Uterus (tissue), 4 donors: Measurements from ENCODE around the gene GPR135. TPM values are rescaled to one million over a fixed set of nuclear protein-coding genes. Genes with fewer than 3 reads are reported as not detected.

ENCODE experiments used
- DNase-seq, 2 donors: peaks; one replicate each; pipeline ENCODE4 v3.0.0-alpha.2; 2019 to 2020
- H3K27ac ChIP-seq, 2 donors: fragments of 200-600 bp; sonication (generic); 1 replicate in 1 of 2; 2 replicates in 1 of 2; pipeline ENCODE4 v1.5.1; 2016 to 2018
- H3K27me3 ChIP-seq, 2 donors: fragments of 200-600 bp; sonication (generic); one replicate each; pipeline ENCODE4 v1.5.1; 2018 to 2019; ENCODE audit warnings: control low read depth in 1 of 2
- H3K36me3 ChIP-seq, 2 donors: fragments of 200-600 bp; sonication (generic); one replicate each; pipeline ENCODE4 v1.5.1; 2019; ENCODE audit warnings: control low read depth in 1 of 2
- H3K4me1 ChIP-seq, 2 donors: fragments of 200-600 bp; sonication (generic); one replicate each; pipeline ENCODE4 v1.5.1; 2018 to 2019; ENCODE audit warnings: control low read depth in 1 of 2
- H3K4me3 ChIP-seq, 2 donors: fragments of 200-600 bp; sonication (generic); 1 replicate in 1 of 2; 2 replicates in 1 of 2; pipeline ENCODE4 v1.5.1; 2018 to 2019; ENCODE audit warnings: mild to moderate bottlenecking in 1 of 2
- H3K9me3 ChIP-seq, 2 donors: fragments of 200-600 bp; sonication (generic); one replicate each; pipeline ENCODE4 v1.5.1; 2019; ENCODE audit warnings: control low read depth in 1 of 2
- CTCF ChIP-seq, 4 experiments: fragments of 200-600 bp in 2 of 4; fragments of 450-650 bp in 2 of 4; sonication (generic) in 2 of 4; IDR thresholded peaks; one replicate each; pipeline ENCODE4 v1.5.1; 2016 to 2019; ENCODE audit warnings: antibody characterized with exemption in 4 of 4, mild to moderate bottlenecking in 2 of 4, moderate library complexity in 1 of 4
- POLR2A ChIP-seq, 2 donors: fragments of 450-650 bp; IDR thresholded peaks; one replicate each; pipeline ENCODE4 v1.6.1; 2016; ENCODE audit warnings: antibody characterized with exemption in 2 of 2, mild to moderate bottlenecking in 1 of 2, moderate library complexity in 1 of 2
- intact Hi-C: fragments of 100-400 bp; cut with DNase I; formaldehyde crosslinking; loops from one replicate; pipeline ENCODE4 v1.15.1; 2023; ENCODE audit warnings: low total_unique reads
- total RNA-seq, 4 donors: library from RNA; depleted of rRNA in 3 of 4; stranded (reverse); fragments of >200 nt in 3 of 4; gene quantifications; one replicate each; pipeline versions ENCODE4 v1.1.0 to v1.2.4, GENCODE V29; 2014 to 2023
- donor health status: DM: yes; HTN: yes; CAD: no.

The GPR135 gene
- total RNA-seq, 4 donors from 2014 or later = 2.9 to 10.2 (median 4.5) TPM

- H3K4me1 ChIP-seq = no peaks in the 10 kb centered on the region
- H3K36me3 ChIP-seq = no peaks in the 10 kb centered on the region
- intact Hi-C loops = no loop called here
- no peaks in the 10 kb centered on the region for H3K9me3 ChIP-seq
- H3K27ac ChIP-seq = no peak overlapping the region
- H3K27me3 ChIP-seq = no peaks in the 10 kb centered on the region
- TF ChIP-seq CTCF (IDR thresholded peaks at IDR 0.05) = no peak
- no peak for TF ChIP-seq POLR2A (IDR thresholded peaks at IDR 0.05)
- H3K4me3 ChIP-seq = no peak overlapping the region
- DNase-seq = no peak
Measured at GRCh38 chr14:59460378-59460777, 4.8 kb downstream of the GPR135 start.

DNA sequence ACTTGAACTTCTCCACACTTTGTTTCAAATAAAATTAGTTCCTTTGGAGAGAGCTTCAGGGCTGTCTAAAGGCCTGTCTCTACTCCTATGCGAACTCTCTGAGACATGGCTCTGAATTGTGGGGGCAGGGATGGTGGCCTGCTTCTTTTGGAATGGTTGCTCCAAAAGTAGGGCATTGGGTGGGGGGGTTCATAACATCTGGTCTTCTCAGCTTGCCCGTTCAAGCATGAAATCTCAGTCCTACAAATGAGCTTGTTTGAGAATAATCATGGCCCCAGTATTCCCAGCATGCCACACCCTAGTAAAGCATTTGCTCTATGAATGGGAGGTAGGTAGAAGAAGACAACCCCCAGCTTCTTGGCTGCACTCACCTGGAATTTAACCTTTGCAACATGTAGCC is 6.7 kb downstream of the GPR135 start:
- intact Hi-C loops = no loop called here
- no peaks in the 10 kb centered on the region for H3K27me3 ChIP-seq

DNA sequence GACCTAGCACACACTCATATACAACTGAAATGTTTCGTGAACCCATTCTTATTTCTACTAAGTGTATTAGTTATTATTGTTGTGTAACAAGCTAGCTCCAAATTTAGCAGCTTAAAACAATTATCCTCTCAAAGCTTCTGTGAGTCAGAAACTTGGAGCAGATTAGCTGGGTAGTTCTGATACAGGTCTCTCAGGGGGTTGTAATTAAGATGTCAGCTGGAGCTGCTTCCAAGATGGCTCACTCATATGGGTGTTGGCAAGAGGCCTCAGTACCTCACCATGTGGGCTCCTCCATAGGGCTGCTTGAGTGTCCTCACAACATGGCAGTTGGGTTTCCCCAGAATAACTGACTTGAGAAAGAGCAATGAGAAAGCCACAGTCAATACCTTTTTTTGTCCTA is 9.8 kb downstream of the GPR135 start:
- no peaks in the 10 kb centered on the region for H3K27me3 ChIP-seq
- no peak for DNase-seq
- H3K4me3 ChIP-seq = no peak overlapping the region
- intact Hi-C loops = no loop called here
- no peak for TF ChIP-seq POLR2A (IDR thresholded peaks at IDR 0.05)
- no peak for TF ChIP-seq CTCF (IDR thresholded peaks at IDR 0.05)
- no peaks in the 10 kb centered on the region for H3K36me3 ChIP-seq
- no peaks in the 10 kb centered on the region for H3K9me3 ChIP-seq
- H3K4me1 ChIP-seq = no peaks in the 10 kb centered on the region
- H3K27ac ChIP-seq = no peak overlapping the region

More for the DNA sequence above, 6.7 kb downstream of the GPR135 start:
- no peaks in the 10 kb centered on the region for H3K9me3 ChIP-seq
- no peaks in the 10 kb centered on the region for H3K4me1 ChIP-seq
- TF ChIP-seq CTCF (IDR thresholded peaks at IDR 0.05) (no peak), POLR2A (IDR thresholded peaks at IDR 0.05) (no peak)
- H3K36me3 ChIP-seq = no peaks in the 10 kb centered on the region
- no peak overlapping the region for H3K27ac ChIP-seq
- no peak for DNase-seq
- H3K4me3 ChIP-seq = no peak overlapping the region

- Histone ChIP-seq H3K9me3 (no peaks in the 10 kb centered on the region), H3K36me3 (no peaks in the 10 kb centered on the region), H3K4me1 (no peaks in the 10 kb centered on the region), H3K27me3 (no peaks in the 10 kb centered on the region), H3K4me3 (no peak overlapping the region), H3K27ac (peak overlapping the region in 1 of 2 donors; percentile 48)
- DNase-seq = no peak
- intact Hi-C loops = no loop called here
- TF ChIP-seq POLR2A (IDR thresholded peaks at IDR 0.05) (no peak), CTCF (IDR thresholded peaks at IDR 0.05) (no peak)
Measured at GRCh38 chr14:59454139-59454538, 11.0 kb downstream of the GPR135 start.

DNA sequence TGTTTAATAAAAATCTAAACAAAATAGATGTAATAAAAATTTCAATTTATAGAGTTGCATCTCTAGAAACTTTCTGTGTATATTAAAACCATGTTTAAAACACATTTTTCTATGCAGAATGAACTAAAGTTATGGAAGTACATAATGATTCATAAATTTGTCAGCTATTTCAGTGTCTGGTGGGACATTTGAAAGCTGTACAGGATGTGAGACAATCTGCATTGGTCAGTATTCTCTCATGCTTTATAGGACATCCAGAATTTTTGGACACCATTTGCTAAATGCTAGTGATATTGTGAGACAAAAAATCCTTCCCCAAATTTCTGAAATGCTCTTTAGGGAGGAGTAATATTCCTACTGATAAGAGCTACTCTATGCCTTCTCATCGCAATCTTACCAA is 13.3 kb downstream of the GPR135 start:
- intact Hi-C loops = no loop called here

More for the DNA sequence above, 13.3 kb downstream of the GPR135 start:
- Histone ChIP-seq H3K27me3 (no peaks in the 10 kb centered on the region), H3K4me1 (no peaks in the 10 kb centered on the region), H3K9me3 (no peaks in the 10 kb centered on the region), H3K4me3 (no peak overlapping the region), H3K27ac (no peak overlapping the region), H3K36me3 (no peaks in the 10 kb centered on the region)
- no peak for DNase-seq
- TF ChIP-seq POLR2A (IDR thresholded peaks at IDR 0.05) (no peak), CTCF (IDR thresholded peaks at IDR 0.05) (no peak)
